AG09319 (cell line): ENCODE measurements around the gene TMEM248.
"Not testable (repeated sequence)": the region's sequence is repeated elsewhere in the genome, so short reads cannot be mapped to it uniquely, and the experiment has no call there.

Experiments used
- DNase-seq: peaks from one replicate; pipeline ENCODE4 v3.0.0-alpha.2; 2010; ENCODE audit warnings: low read depth; ENCODE audit errors: extremely low read depth
- TF ChIP-seq, protein P1 (sequence below): IDR thresholded peaks from 2 replicates; pipeline ENCODE4 v1.5.1; 2011; ENCODE audit warnings: low read depth, mild to moderate bottlenecking, inconsistent platforms, low read length, moderate library complexity

The TMEM248 gene

DNA sequence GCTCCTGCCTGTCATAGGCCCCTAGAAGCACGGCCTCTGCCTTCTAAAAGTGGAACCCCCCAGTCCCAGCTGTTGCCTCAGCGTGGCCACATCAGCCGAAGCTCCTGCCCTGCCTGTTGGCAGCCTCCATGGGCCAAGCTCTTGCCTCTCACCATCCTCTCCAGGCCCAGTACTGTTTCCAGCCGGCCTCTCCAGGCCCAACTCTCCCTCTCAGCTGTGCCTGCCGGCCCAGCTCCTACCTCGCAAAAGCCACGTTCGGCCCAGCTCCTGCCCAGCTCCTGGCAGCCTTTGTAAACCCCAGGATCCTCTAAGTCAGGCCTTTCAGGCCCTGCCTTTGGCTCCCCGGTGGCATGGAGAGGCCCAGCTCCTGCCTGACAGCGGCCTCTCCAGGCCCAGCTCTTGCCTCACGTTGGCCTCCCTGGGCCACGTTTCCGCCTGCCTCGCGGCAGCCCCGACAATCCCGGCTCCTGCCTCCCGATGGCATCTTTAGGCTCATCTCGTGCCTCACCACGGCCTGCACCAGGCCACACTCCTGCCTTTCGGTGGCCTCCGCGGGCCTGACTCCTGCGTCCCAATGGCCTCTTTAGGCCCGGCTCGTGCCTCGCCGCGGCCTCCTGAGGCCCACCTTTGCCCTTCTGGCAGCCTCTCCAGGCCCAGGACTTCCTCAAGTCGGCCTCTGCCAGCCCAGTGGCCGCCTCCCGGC, 17.5 kb upstream of the TMEM248 start:
- no peak for DNase-seq

DNA sequence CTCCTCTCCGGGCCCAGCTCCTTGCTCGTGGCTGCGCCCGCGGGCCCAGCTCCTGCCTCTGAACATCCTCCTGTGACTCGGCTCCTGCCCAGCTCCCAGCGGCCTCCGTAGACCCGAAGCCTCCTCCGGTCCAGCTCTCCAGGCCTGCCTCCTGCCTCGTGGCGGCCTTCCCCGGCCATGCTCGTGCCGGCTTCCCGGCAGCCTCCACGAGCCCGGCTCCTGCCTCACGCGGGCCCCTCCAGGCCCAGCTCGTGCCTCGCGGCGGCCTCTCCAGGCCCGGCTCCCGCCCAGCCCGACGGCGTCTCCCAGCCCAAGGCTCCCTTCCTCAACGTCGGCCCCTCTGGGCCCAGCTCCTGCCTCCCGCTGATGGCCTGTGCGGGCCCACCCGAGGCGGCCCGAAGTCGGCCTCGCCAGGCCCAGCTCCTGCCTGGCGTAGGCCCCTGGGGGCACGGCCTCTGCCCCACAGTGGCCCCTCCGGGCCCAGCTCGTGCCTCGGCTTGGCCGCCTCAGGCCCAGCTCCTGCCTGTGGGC, 16.9 kb upstream of the TMEM248 start:
- no peak for DNase-seq
- TF ChIP-seq, protein P1, sequence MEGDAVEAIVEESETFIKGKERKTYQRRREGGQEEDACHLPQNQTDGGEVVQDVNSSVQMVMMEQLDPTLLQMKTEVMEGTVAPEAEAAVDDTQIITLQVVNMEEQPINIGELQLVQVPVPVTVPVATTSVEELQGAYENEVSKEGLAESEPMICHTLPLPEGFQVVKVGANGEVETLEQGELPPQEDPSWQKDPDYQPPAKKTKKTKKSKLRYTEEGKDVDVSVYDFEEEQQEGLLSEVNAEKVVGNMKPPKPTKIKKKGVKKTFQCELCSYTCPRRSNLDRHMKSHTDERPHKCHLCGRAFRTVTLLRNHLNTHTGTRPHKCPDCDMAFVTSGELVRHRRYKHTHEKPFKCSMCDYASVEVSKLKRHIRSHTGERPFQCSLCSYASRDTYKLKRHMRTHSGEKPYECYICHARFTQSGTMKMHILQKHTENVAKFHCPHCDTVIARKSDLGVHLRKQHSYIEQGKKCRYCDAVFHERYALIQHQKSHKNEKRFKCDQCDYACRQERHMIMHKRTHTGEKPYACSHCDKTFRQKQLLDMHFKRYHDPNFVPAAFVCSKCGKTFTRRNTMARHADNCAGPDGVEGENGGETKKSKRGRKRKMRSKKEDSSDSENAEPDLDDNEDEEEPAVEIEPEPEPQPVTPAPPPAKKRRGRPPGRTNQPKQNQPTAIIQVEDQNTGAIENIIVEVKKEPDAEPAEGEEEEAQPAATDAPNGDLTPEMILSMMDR: no peak

More for the DNA sequence above, 17.5 kb upstream of the TMEM248 start:
- TF ChIP-seq, protein P1: no peak

DNA sequence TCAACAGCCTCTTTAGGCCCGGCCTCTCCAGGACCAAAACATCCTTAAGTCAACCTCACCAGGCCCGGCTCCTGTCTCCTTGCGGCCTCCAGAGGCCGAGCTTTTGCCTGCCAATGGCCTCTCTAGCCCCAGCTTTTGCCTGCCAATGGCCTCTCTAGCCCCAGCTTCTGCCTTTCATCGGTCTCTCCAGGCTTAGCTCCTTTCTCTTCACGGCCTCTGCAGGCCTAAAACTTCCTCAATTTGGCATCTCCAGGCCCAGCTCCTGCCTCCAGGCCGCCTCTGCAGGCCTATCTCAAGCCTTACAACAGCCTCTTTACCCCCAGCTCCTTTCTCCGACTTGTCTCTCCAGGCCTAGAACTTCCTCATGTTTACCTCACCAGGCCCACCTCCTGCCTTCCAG, 15.7 kb upstream of the TMEM248 start:
- TF ChIP-seq, protein P1: no peak
- no peak for DNase-seq

DNA sequence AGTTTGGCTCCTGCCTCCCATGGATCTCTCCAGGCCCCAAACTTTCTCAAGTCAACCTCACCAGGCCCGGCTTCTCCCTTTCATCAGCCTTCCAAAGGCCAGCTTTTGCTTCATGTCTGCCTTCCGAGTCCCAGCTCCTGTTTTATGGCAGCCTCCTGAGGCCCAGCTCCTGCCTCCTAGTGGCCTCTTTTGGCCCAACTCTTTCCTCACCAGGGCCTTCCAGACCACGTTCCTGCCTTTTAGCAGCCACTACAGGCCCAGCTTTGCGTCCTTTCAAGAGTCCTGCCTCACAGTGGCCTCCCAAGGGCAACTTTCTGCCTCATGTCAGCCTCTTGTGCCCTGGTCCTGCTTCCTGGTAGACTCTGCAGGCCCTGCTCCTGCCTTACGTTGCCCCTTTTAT, 15.3 kb upstream of the TMEM248 start:
- TF ChIP-seq, protein P1: no peak; the same call in 1 of the 2 replicates
- no peak for DNase-seq

DNA sequence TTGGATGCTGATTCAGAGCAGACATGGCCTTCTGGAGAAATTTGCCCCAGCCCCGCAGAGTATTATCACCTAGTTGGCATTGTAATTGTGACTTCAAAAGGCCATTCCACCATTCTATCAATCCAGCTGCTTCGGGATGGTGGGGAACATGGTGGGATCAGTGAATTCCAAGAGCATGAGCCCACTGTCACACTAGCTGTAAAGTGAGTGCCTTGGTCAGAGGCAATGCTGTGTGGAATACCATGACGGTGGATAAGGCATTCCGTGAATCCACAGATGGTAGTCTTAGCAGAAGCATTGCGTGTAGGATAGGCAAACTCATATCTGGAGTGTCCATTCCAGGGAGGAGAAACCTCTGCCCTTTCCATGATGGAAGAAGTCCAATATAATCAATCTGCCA, 13.3 kb upstream of the TMEM248 start:
- TF ChIP-seq, protein P1: no peak
- DNase-seq: no peak

DNA sequence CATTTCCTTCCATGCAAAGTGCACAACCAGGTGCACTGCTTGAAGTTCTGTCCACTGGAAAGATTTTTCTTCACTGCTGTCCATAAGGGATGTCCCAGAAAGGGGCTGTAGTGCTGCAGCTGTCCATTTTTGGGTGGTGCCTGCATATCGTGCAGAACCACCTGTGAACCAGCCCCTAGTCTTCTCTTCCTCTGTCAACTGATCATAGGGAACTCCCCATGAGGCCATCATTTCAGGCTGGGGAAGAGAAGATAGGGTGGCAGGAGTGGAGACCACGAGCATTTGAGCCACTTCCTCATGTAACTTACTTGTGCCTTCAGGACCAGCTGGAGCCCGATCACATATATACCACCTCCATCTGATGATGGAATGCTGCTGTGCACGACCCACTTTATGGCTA, 12.4 kb upstream of the TMEM248 start:
- not testable (repeated sequence) for DNase-seq

DNA sequence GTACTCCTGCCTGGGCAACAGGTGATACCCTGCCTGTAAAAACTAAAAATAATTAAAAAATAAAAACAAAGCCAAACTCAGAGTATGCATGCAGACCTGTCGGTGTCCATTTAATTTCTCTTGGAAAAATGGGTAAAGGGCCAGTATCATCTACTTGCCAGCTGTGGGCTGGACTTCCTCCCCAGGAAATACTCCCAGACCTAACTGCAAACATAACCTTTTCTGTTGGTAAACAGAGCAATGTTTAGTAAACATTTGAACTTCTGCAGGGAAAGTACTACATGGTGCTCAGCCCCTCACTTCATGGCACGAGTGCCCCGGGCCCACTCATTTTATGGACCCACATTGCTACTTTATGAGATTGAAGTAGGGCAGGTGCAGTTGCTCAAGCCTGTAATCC, 10.2 kb upstream of the TMEM248 start:
- no peak for DNase-seq
- TF ChIP-seq, protein P1: no peak

DNA sequence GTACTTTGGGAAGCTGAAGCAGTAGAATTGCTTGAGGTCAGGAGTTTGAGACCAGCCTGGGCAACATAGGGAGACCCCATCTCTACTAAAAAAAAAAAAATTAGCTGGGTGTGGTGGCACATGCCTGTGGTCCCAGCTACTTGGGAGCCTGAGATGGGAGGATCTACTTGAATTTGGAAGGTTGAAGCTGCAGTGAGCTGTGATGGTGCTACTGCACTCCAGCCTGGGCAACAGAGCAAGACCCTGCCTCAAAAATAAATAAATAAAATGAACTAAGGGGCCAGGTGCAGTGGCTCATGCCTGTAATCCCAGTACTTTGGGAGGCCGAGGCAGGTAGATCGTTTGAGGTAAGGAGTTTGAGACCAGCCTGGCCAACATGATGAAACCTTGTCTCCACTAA, 9.8 kb upstream of the TMEM248 start:
- not testable (repeated sequence) for DNase-seq
